Progenitor cell of endocrine pancreas (in vitro differentiated cells): ENCODE measurements around the gene ZSCAN26. TPM values are rescaled to one million over a fixed set of nuclear protein-coding genes. Genes with fewer than 3 reads are reported as not detected.

Experiments used
- DNase-seq: peaks from one replicate; pipeline ENCODE4 v3.0.0; 2021; ENCODE audit warnings: low spot score; ENCODE audit not compliant: unreplicated experiment
- H3K27ac Mint-ChIP-seq: 2 replicates; pipeline ENCODE4 v1.8.0; 2021; ENCODE audit warnings: mild to moderate bottlenecking, moderate library complexity, mixed read lengths
- H3K27me3 Mint-ChIP-seq: 2 replicates; pipeline ENCODE4 v1.8.0; 2021; ENCODE audit warnings: mixed read lengths
- H3K36me3 Mint-ChIP-seq: 2 replicates; pipeline ENCODE4 v1.8.0; 2022; ENCODE audit warnings: mixed read lengths; ENCODE audit not compliant: insufficient read depth
- H3K4me1 Mint-ChIP-seq: 2 replicates; pipeline ENCODE4 v1.8.0; 2021; ENCODE audit warnings: low read depth, mixed read lengths
- H3K4me3 Mint-ChIP-seq: 2 replicates; pipeline ENCODE4 v1.8.0; 2021; ENCODE audit warnings: low read depth, mild to moderate bottlenecking, moderate library complexity, mixed read lengths
- H3K9me3 Mint-ChIP-seq: 2 replicates; pipeline ENCODE4 v1.8.0; 2021; ENCODE audit warnings: low read depth, mixed read lengths
- total RNA-seq: library from RNA; stranded (reverse); gene quantifications from 2 replicates; pipeline ENCODE4 v1.2.1, GENCODE V29; 2021
- TF ChIP-seq, protein P1 (sequence below): fragments of 200-600 bp; sonication (generic); IDR thresholded peaks from one replicate; pipeline ENCODE4 v1.5.0; 2021; ENCODE audit warnings: antibody characterized with exemption, mild to moderate bottlenecking; ENCODE audit not compliant: unreplicated experiment

The ZSCAN26 gene
- total RNA-seq, 1 donor from 2014 or later, result 25.9 TPM

DNA sequence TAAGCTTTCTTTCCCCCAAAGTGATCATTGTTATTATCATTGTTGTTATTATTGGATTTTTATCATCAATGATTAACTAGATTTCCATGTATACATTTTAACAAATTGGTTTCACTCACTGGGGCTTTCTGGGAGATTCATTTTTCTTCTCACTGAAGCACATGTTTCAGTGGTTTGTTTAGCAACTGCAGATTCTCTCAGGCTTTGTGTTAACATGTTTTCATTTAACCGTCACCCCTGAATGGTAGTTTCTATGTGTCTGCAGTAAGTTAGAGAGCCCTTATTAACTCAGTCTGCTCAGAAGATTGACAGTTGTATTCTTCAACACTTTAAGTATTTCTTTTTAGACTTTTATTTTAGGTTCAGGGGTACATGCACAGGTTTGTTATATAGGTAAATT, 27.3 kb upstream of the ZSCAN26 start:
- no peak overlapping the region for H3K4me3 Mint-ChIP-seq
- H3K9me3 Mint-ChIP-seq, result no peaks in the 10 kb centered on the region
- DNase-seq, result no peak
- no peaks in the 10 kb centered on the region for H3K27me3 Mint-ChIP-seq
- TF ChIP-seq, protein P1, sequence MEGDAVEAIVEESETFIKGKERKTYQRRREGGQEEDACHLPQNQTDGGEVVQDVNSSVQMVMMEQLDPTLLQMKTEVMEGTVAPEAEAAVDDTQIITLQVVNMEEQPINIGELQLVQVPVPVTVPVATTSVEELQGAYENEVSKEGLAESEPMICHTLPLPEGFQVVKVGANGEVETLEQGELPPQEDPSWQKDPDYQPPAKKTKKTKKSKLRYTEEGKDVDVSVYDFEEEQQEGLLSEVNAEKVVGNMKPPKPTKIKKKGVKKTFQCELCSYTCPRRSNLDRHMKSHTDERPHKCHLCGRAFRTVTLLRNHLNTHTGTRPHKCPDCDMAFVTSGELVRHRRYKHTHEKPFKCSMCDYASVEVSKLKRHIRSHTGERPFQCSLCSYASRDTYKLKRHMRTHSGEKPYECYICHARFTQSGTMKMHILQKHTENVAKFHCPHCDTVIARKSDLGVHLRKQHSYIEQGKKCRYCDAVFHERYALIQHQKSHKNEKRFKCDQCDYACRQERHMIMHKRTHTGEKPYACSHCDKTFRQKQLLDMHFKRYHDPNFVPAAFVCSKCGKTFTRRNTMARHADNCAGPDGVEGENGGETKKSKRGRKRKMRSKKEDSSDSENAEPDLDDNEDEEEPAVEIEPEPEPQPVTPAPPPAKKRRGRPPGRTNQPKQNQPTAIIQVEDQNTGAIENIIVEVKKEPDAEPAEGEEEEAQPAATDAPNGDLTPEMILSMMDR, result no peak
- no peak overlapping the region for H3K27ac Mint-ChIP-seq
- H3K4me1 Mint-ChIP-seq, result no peaks in the 10 kb centered on the region
- H3K36me3 Mint-ChIP-seq, result peaks cover 24% of the 10 kb centered on the region

DNA sequence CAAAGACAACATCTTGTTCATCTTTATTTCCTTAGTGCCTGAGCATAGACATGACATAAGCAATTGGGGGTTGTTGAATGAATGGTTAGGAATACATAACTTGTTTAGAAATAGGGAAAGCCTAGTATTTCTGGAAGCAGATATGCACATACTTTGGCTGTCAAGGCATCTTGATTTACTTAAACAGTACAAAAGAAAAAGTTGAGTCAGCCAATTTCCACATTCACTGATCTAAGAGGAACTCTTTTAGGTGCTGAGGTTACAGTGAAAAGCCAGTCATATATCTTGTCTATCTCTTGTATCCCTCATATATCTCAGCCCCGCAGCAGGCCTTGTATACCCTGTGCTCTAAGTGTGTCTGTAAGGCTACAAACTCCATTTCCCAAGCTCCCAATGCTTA, 26.5 kb upstream of the ZSCAN26 start:
- H3K36me3 Mint-ChIP-seq, result peaks cover 23% of the 10 kb centered on the region
- no peaks in the 10 kb centered on the region for H3K27me3 Mint-ChIP-seq
- no peak overlapping the region for H3K27ac Mint-ChIP-seq
- H3K4me1 Mint-ChIP-seq, result no peaks in the 10 kb centered on the region
- TF ChIP-seq, protein P1, result no peak
- no peak overlapping the region for H3K4me3 Mint-ChIP-seq
- no peaks in the 10 kb centered on the region for H3K9me3 Mint-ChIP-seq
- DNase-seq, result no peak

DNA sequence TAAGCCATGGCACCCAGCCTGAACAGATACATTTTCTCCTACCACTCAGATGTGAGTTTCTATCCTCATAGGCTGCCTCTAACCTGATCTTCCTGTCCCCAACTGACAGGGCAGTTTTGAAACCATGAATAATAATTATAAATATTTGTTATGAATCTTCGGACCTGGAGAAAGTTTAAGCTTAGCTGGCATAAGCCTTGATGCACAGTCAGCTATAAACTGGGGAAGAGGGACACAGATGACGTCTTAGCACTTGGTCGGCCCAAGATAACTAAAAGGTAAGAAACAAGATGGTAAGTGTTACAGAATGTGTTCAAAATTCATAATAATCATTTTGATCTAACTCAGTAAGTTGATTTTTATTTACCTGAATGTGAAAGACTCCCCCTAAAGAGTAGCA, 23.0 kb upstream of the ZSCAN26 start:
- H3K27me3 Mint-ChIP-seq, result no peaks in the 10 kb centered on the region

DNA sequence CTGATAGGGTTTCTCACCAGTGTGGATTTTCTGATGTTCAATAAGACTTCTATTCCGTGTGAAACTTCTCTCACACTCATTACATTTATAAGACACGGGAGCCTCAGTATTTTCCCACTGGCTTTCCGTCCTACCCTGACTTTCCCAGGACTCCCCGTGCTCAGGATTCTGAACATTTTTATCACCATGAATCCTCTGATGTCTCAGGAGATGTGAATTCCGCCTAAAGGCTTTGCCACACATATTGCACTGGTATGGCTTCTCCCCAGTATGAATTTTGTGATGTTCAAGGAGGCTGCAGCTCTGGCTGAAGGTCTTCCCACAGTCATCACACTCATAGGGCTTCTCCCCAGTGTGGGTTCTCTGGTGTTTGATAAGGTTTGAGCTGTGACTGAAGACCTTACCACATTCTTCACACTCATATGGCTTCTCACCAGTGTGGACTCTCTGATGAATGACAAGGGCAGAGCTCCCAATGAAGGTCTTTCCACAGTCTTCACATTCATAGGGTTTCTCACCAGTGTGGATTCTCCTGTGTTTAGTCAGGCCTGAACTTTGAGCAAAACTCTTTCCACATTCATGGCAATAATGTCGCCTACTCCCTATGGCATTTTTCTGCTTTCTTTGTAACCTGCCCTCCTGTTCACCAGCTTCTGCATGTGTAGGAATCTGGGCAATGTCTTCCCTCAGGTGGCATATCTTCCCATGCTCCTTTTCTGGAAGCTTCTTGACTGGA, 21.6 kb upstream of the ZSCAN26 start:
- H3K9me3 Mint-ChIP-seq, result no peaks in the 10 kb centered on the region
- TF ChIP-seq, protein P1, result no peak
- no peaks in the 10 kb centered on the region for H3K4me1 Mint-ChIP-seq
- no peak for DNase-seq
- no peaks in the 10 kb centered on the region for H3K27me3 Mint-ChIP-seq
- no peak overlapping the region for H3K4me3 Mint-ChIP-seq
- no peak overlapping the region for H3K27ac Mint-ChIP-seq
- peaks cover 18% of the 10 kb centered on the region for H3K36me3 Mint-ChIP-seq

More for the DNA sequence above, 23.0 kb upstream of the ZSCAN26 start:
- no peak for DNase-seq
- Mint-ChIP-seq H3K9me3 (no peaks in the 10 kb centered on the region), H3K36me3 (peaks cover 16% of the 10 kb centered on the region), H3K27ac (no peak overlapping the region), H3K4me3 (no peak overlapping the region), H3K4me1 (no peaks in the 10 kb centered on the region)
- TF ChIP-seq, protein P1, result no peak

DNA sequence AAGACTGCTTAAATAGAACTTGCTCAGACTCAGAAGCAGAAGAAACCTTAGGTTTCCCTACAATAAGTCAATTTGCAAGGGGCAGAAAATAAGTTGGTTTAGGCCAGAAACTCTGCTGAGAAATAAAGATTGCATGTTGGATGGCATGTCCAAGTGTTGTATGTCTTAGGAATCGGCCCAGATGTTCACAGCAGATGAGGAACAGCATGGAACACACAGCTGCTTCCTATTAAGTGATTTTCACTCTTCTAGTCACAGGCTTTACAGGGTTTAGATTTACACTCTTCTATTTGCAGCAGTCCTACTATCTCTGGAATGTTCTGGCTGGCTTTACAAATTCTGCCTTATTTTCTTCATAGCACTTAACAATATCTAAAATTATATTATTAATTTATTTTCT, 18.0 kb upstream of the ZSCAN26 start:
- DNase-seq, result no peak
- H3K27me3 Mint-ChIP-seq, result no peaks in the 10 kb centered on the region
- peaks cover 18% of the 10 kb centered on the region for H3K36me3 Mint-ChIP-seq
- no peak overlapping the region for H3K4me3 Mint-ChIP-seq
- no peak overlapping the region for H3K27ac Mint-ChIP-seq
- TF ChIP-seq, protein P1, result no peak
- H3K9me3 Mint-ChIP-seq, result no peaks in the 10 kb centered on the region
- peaks cover 10% of the 10 kb centered on the region for H3K4me1 Mint-ChIP-seq
